Right cardiac atrium (tissue), 5 donors: ENCODE measurements around the gene ANP32E. TPM values are rescaled to one million over a fixed set of nuclear protein-coding genes. Genes with fewer than 3 reads are reported as not detected.
"Not testable (repeated sequence)": the region's sequence is repeated elsewhere in the genome, so short reads cannot be mapped to it uniquely, and the experiment has no call there.

ENCODE experiments used
- ATAC-seq, 2 donors: fragments of 200-7000 bp; cut with Tn5 transposase; one replicate each; pipeline versions ENCODE4 v1.8.0 to v1.9.1; 2020; ENCODE audit warnings: moderate library complexity in 2 of 2, mild to moderate bottlenecking in 1 of 2
- DNase-seq, 3 donors: peaks; one replicate each; pipeline ENCODE4 v3.0.0-alpha.2; 2020
- H3K27ac ChIP-seq: one replicate; pipeline ENCODE4 v1.5.1; 2013; ENCODE audit warnings: mild to moderate bottlenecking, low read length, control low read depth, moderate library complexity
- H3K27me3 ChIP-seq: one replicate; pipeline ENCODE4 v1.6.1; 2013; ENCODE audit not compliant: control insufficient read depth, insufficient read depth
- H3K4me1 ChIP-seq: one replicate; pipeline ENCODE4 v1.6.1; 2013; ENCODE audit warnings: low read length; ENCODE audit not compliant: control insufficient read depth, insufficient read depth
- H3K4me3 ChIP-seq: one replicate; pipeline ENCODE4 v1.5.1; 2013; ENCODE audit warnings: low read length, control low read depth
- H3K9me3 ChIP-seq: one replicate; pipeline ENCODE4 v1.6.1; 2013; ENCODE audit warnings: low read length; ENCODE audit not compliant: control insufficient read depth
- WGBS: extraction: QIAGEN DNeasy Blood & Tissue Kit; methylation state at CpG from one replicate; pipeline ENCODE4 v1.1.7; 2013; 5-methylcytosine and 5-hydroxymethylcytosine counted together
- intact Hi-C, 4 donors: fragments of 100-400 bp; cut with DNase I; formaldehyde crosslinking; loops; one replicate each; pipeline versions ENCODE4 v1.11.0 to v1.14.0; 2022 to 2023
- polyA plus RNA-seq: library from polyadenylated mRNA; stranded (reverse); fragments of 200-250 nt; gene quantifications from one replicate; pipeline ENCODE4 v1.2.3, GENCODE V29; 2013
- total RNA-seq, 4 donors: library from RNA; stranded (reverse); fragmentation: NEBNext Ultra II Directional; extraction: Animal tissue kit (Norgen Biotek cat#: 25700); gene quantifications; one replicate each; pipeline ENCODE4 v1.2.1, GENCODE V29; 2021
- donor health status: healthy with polysubstance abuse.
- donor health status: DM: no; HTN: yes; CAD: no.
- donor health status: DM: no; HTN: no; CAD: no.
- donor health status: DM: no; HTN: yes; CAD: no; lungs with severe emphysema.
- donor health status: DM: yes; HTN: yes; CAD: no.

Gene ANP32E
- total and polyA plus RNA-seq, 5 donors = 23.7 to 36.3 (median 28.2) TPM

DNA sequence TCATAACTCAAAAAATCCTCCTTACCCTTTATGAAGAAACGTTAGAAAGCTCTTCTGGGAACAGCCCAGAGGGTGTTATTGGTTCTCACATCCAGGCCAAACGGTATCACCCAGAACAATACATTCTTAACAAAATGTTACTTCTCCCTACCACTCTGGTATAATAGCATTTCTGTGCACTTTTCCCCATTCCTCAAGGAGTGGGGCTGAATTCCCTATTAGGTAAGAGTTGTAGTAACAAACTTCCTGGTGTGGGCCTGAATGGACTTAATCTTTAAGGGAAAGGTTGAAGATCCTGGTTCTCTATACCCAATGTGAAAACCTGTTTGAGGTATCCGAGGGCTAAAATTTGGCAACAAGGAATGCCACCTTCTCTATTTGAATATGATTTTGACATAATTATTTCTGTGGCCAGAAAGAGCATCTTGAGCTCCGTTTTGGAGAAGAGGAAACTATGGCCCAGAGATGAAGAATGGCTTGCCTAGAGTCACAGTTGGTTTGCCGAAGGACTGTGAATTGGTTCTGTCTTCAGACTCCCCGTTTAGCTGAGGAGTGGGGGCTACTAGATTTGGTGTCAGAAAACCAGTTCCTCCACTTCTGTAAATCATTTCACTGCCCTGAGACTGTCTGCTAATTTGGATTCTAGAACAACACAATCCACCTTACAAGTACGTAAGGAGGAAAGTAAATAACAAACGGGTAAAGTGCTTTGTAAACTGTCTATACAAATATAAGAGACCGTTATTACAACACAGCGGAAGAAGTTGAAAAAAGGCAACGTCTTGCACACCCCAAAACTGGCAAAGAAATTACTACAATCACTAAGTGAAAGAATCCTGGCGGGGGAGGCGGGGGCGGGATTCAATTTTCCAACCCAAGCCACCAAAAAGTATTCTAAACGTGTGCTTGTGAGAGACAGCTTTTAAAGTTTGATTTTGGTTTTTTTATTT, 2.3 kb downstream of the ANP32E start:
- Histone ChIP-seq H3K27ac (peak overlapping the region; percentile 92), H3K4me1 (peaks cover 2% of the 10 kb centered on the region), H3K9me3 (no peaks in the 10 kb centered on the region), H3K4me3 (peak overlapping the region; percentile 77), H3K27me3 (no peaks in the 10 kb centered on the region)
- no peak for ATAC-seq
- intact Hi-C loops = no loop called here
- WGBS = 9% methylated on average over 15 of the region's 15 CpGs
- DNase-seq = peak in 2 of 3 donors; percentile 62 to 69

GRCh38 chr1:150232921-150233320, 3.0 kb downstream of the ANP32E start:
- H3K4me1 ChIP-seq, intact Hi-C loops, H3K27ac ChIP-seq, DNase-seq, ATAC-seq, H3K4me3 ChIP-seq, H3K9me3 ChIP-seq, H3K27me3 ChIP-seq: not testable (repeated sequence)
- WGBS = 94% methylated on average over 10 of the region's 10 CpGs

DNA sequence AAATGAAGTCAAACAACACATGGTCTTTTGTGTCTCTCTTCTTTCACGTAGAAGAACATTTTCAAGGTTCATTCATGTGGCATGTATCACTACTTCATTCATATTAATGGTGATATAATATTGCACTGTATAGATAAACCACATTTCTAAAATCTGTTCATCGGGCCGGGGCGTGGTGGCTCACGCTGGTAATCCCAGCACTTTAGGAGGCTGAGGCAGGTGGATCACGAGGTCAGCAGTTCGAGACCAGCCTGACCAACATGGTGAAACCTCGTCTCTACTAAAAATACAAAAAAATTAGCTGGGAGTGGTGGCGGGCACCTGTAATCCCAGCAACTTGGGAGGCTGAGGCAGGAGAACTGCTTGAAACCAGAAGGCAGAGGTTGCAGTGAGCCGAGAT, 7.7 kb downstream of the ANP32E start:
- H3K27ac ChIP-seq, H3K9me3 ChIP-seq, DNase-seq, H3K27me3 ChIP-seq, H3K4me3 ChIP-seq, ATAC-seq, H3K4me1 ChIP-seq, intact Hi-C loops: not testable (repeated sequence)
- WGBS = 96% methylated on average over 10 of the region's 10 CpGs

GRCh38 chr1:150227228-150227627, 8.7 kb downstream of the ANP32E start:
- no peak overlapping the region for H3K4me3 ChIP-seq
- no peak overlapping the region for H3K27ac ChIP-seq
- no peak for ATAC-seq
- no peak for DNase-seq
- no peaks in the 10 kb centered on the region for H3K27me3 ChIP-seq
- H3K4me1 ChIP-seq = no peaks in the 10 kb centered on the region
- H3K9me3 ChIP-seq = no peaks in the 10 kb centered on the region
- intact Hi-C loops = no loop called here

- ATAC-seq (no peak), DNase-seq (no peak)
- H3K27me3 ChIP-seq = no peaks in the 10 kb centered on the region
- WGBS = 90% methylated on average over 2 of the region's 2 CpGs
- no peaks in the 10 kb centered on the region for H3K9me3 ChIP-seq
- H3K27ac ChIP-seq = no peak overlapping the region
- no peaks in the 10 kb centered on the region for H3K4me1 ChIP-seq
- H3K4me3 ChIP-seq = no peak overlapping the region
- intact Hi-C loops = no loop called here
These were observed 9.4 kb downstream of the ANP32E start for GRCh38 chr1:150226486-150226885.

DNA sequence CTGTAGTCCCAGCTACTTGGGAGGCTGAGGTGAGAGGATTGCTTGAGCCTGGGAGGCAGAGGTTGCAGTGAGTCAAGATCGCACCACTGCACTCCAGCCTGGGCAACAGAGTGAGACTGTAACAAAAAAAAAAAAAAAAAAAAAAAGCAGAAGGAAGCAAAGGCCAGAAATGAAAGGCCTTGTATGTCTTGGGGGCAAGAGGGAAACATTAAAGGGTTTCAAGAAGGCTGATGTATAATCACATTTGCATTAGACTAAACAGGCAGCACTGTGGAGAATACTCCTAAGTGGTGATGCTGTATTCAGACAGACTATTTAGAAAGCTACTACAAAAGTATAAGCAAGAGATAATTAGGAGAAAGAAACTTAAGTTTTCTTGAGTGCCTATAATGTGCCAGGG, 10.4 kb downstream of the ANP32E start:
- no peaks in the 10 kb centered on the region for H3K9me3 ChIP-seq
- WGBS = 95% methylated on average over 1 of the region's 1 CpG
- H3K4me3 ChIP-seq = no peak overlapping the region
- DNase-seq = no peak
- H3K4me1 ChIP-seq = no peaks in the 10 kb centered on the region
- intact Hi-C loops = no loop called here
- ATAC-seq = no peak
- H3K27ac ChIP-seq = no peak overlapping the region
- H3K27me3 ChIP-seq = no peaks in the 10 kb centered on the region

- Histone ChIP-seq H3K4me3 (no peak overlapping the region), H3K9me3 (no peaks in the 10 kb centered on the region), H3K27ac (no peak overlapping the region), H3K4me1 (no peaks in the 10 kb centered on the region), H3K27me3 (no peaks in the 10 kb centered on the region)
- ATAC-seq (no peak), DNase-seq (no peak)
- 85% methylated on average over 1 of the region's 1 CpG for WGBS
- intact Hi-C loops = no loop called here
These were observed 10.9 kb downstream of the ANP32E start for GRCh38 chr1:150224983-150225382.

DNA sequence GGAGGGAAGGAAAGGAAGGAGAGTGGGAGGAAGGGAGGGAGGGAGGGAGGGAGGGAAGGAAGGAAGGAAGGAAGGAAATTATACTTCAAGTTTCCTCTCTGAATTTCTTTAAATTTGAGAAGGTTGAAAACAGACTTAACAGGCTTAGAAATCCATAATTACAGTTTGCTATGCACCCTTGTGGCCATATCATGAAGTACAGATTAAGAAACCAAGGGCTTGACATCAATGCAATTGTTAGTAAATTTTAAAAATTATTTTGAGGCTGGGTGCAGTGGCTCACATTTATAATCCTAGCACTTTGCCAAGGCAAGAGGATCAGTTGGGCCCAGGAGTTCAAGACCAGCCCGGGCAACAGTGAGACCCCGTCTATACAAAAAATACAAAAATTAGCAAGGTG, 14.4 kb downstream of the ANP32E start:
- DNase-seq (no peak), ATAC-seq (no peak)
- intact Hi-C loops = no loop called here
- H3K4me3 ChIP-seq = no peak overlapping the region
- no peaks in the 10 kb centered on the region for H3K27me3 ChIP-seq
- 94% methylated on average over 2 of the region's 2 CpGs for WGBS
- no peaks in the 10 kb centered on the region for H3K9me3 ChIP-seq
- no peak overlapping the region for H3K27ac ChIP-seq
- H3K4me1 ChIP-seq = no peaks in the 10 kb centered on the region

- H3K9me3 ChIP-seq, intact Hi-C loops, H3K27me3 ChIP-seq, ATAC-seq, H3K4me1 ChIP-seq, DNase-seq, H3K27ac ChIP-seq, H3K4me3 ChIP-seq: not testable (repeated sequence)
- WGBS = 96% methylated on average over 6 of the region's 6 CpGs
These were observed 20.1 kb downstream of the ANP32E start for GRCh38 chr1:150215855-150216254.

DNA sequence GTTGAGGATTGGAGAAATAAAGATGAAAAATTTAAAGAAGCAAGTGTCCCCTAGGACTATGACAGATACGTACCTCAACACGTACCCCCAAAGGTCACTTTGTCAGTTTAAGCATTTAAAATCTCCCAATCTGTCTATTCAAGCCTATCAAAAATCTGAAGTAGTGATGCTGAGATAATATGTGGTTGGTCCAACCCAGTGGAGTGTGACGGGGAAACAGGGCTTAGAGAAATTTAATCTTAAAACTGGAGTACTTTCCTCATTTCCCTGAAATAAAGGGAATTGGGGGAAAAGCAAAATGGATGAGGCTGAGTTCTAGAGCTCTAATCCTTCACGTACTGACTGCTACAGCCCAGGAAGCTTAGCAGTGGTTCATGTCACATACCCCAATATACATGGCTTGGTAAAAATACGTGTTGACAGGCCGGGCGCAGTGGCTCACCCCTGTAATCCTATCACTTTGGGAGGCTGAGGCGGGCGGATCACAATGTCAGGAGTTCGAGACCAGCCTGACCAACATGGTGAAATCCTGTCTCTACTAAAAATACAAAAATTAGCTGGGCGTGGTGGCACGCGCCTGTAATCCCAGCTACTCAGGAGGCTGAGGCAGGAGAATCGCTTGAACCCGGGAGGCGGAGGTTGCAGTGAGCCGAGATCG, 21.7 kb downstream of the ANP32E start:
- intact Hi-C loops, H3K4me1 ChIP-seq, DNase-seq, H3K9me3 ChIP-seq, H3K27me3 ChIP-seq: not testable (repeated sequence)
- WGBS = 72% methylated on average over 18 of the region's 18 CpGs
- H3K4me3 ChIP-seq = peak overlapping the region; percentile 59
- peak overlapping the region; percentile 54 for H3K27ac ChIP-seq
- ATAC-seq = peak in 1 of 2 donors; percentile 4
